ENCODE results near the gene GLRB.
"Not testable (repeated sequence)": the region's sequence is repeated elsewhere in the genome, so short reads cannot be mapped to it uniquely, and the experiment has no call there.

GLRB gene

GRCh38 chr4:157128395-157128794 is 52.4 kb downstream of the GLRB start:
- peak; percentile 36 for DNase-seq (ENCODE audit: low read depth)

GRCh38 chr4:157141976-157142375 is 66.0 kb downstream of the GLRB start:
- DNase-seq (ENCODE audit: low read depth): peak; percentile 38

- DNase-seq (ENCODE audit: low read depth): peak; percentile 48
Observed at GRCh38 chr4:157143369-157143768, 67.4 kb downstream of the GLRB start.

- peak; percentile 36 for DNase-seq (ENCODE audit: low read depth)
Observed at GRCh38 chr4:157151711-157152110, 75.8 kb downstream of the GLRB start.

- DNase-seq (ENCODE audit: low read depth): no peak
Observed at GRCh38 chr4:157165935-157166610, 90.1 kb downstream of the GLRB start.

GRCh38 chr4:157170321-157170720 is 94.4 kb downstream of the GLRB start:
- DNase-seq (ENCODE audit: low read depth): no peak

- peak; percentile 4 for DNase-seq (ENCODE audit: low read depth)
Observed at GRCh38 chr4:157172011-157172410, 96.1 kb downstream of the GLRB start.

GRCh38 chr4:157180268-157180667 is 104.3 kb downstream of the GLRB start:
- DNase-seq (ENCODE audit: low read depth): not testable (repeated sequence)

- no peak for DNase-seq (ENCODE audit: low read depth)
Observed at GRCh38 chr4:157184300-157184699, 108.3 kb downstream of the GLRB start.

GRCh38 chr4:157185363-157185762 is 109.4 kb downstream of the GLRB start:
- no peak for DNase-seq (ENCODE audit: low read depth)

- no peak for DNase-seq (ENCODE audit: low read depth)
Observed at GRCh38 chr4:157195374-157195773, 119.4 kb downstream of the GLRB start.

- DNase-seq (ENCODE audit: low read depth): no peak
Observed at GRCh38 chr4:157196046-157196445, 120.1 kb downstream of the GLRB start.

- no peak for DNase-seq (ENCODE audit: low read depth)
Observed at GRCh38 chr4:157204634-157205244, 128.8 kb downstream of the GLRB start.

- DNase-seq (ENCODE audit: low read depth): no peak
Observed at GRCh38 chr4:157217708-157218107, 141.8 kb downstream of the GLRB start.

GRCh38 chr4:157219711-157220370 is 143.9 kb downstream of the GLRB start:
- no peak for DNase-seq (ENCODE audit: low read depth)

- DNase-seq (ENCODE audit: low read depth): peak; percentile 32
Observed at GRCh38 chr4:157220371-157220881, 144.5 kb downstream of the GLRB start, which contains the start of gene GRIA2. GRIA2 (plus strand) TSS chr4:157220728; CDS start chr4:157221043, 315 bp downstream.

GRCh38 chr4:157221426-157221894 is 145.5 kb downstream of the GLRB start:
- no peak for DNase-seq (ENCODE audit: low read depth)
